SU-DHL-6 (cell line): ENCODE measurements around the gene LCK.

Source experiments
- H2AFZ ChIP-seq: fragments of 200-600 bp; sonication (generic); 2 replicates; pipeline ENCODE4 v1.6.1; 2014; ENCODE audit warnings: low read depth, mild to moderate bottlenecking, moderate library complexity, mixed read lengths, antibody characterized with exemption, low read length; ENCODE audit not compliant: severe bottlenecking
- H3F3A ChIP-seq: fragments of 200-600 bp; shearing (Covaris generic); 2 replicates; pipeline ENCODE4 v1.6.0; 2016; ENCODE audit warnings: antibody characterized with exemption, mild to moderate bottlenecking; ENCODE audit not compliant: insufficient read depth
- H3K27ac ChIP-seq: fragments of 200-600 bp; sonication (generic); 2 replicates; pipeline ENCODE4 v1.5.1; 2016; ENCODE audit warnings: low read depth, mild to moderate bottlenecking, low read length, moderate library complexity, mixed read lengths
- H3K27me3 ChIP-seq: fragments of 200-600 bp; sonication (generic), shearing (Covaris generic); 2 replicates; pipeline ENCODE4 v1.6.0; 2014; ENCODE audit warnings: mild to moderate bottlenecking, low read length
- H3K36me3 ChIP-seq: fragments of 200-600 bp; sonication (generic); 2 replicates; pipeline ENCODE4 v1.6.1; 2014; ENCODE audit warnings: mild to moderate bottlenecking, low read length, mixed read lengths
- H3K4me2 ChIP-seq: fragments of 300-600, 200-600 bp; shearing (Covaris generic), sonication (generic); 2 replicates; pipeline ENCODE4 v1.6.0; 2014; ENCODE audit warnings: low read length, low read depth, mild to moderate bottlenecking; ENCODE audit not compliant: poor library complexity, severe bottlenecking
- H3K4me3 ChIP-seq: fragments of 200-600 bp; sonication (generic); 2 replicates; pipeline ENCODE4 v1.5.1; 2014; ENCODE audit warnings: antibody characterized with exemption, low read length, mild to moderate bottlenecking, mixed read lengths; ENCODE audit not compliant: insufficient read depth, poor library complexity, severe bottlenecking
- H3K79me2 ChIP-seq: fragments of 200-600 bp; sonication (generic); 2 replicates; pipeline ENCODE4 v1.6.1; 2014; ENCODE audit warnings: mild to moderate bottlenecking, low read length, moderate library complexity; ENCODE audit not compliant: insufficient read depth
- H3K9ac ChIP-seq: fragments of 200-600 bp; sonication (generic); 2 replicates; pipeline ENCODE4 v1.7.0; 2014; ENCODE audit warnings: mild to moderate bottlenecking, low read length
- H3K9me2 ChIP-seq: fragments of 200-600 bp; sonication (generic); replicated peaks from 2 replicates; pipeline ENCODE4 v1.6.1; 2014; ENCODE audit warnings: low read length; ENCODE audit not compliant: insufficient read depth
- H3K9me3 ChIP-seq: fragments of 200-600 bp; sonication (generic); 2 replicates; pipeline ENCODE4 v1.6.1; 2014; ENCODE audit warnings: low read length, mixed read lengths; ENCODE audit not compliant: insufficient read depth
- H4K20me1 ChIP-seq: fragments of 200-600 bp; sonication (generic); 2 replicates; pipeline ENCODE4 v1.6.1; 2014; ENCODE audit warnings: low read depth, mild to moderate bottlenecking, antibody characterized with exemption, low read length, moderate library complexity, mixed read lengths
- CTCF ChIP-seq: fragments of 200-600 bp; sonication (generic); IDR thresholded peaks from one replicate; pipeline ENCODE4 v1.5.1; 2017; ENCODE audit warnings: antibody characterized with exemption, mild to moderate bottlenecking, low read length, moderate library complexity; ENCODE audit not compliant: insufficient read depth, poor library complexity, severe bottlenecking
- EZH2phosphoT487 ChIP-seq: fragments of 200-600 bp; sonication (generic), shearing (Covaris generic); conservative IDR thresholded peaks from 2 replicates; pipeline ENCODE4 v1.6.1; 2018; ENCODE audit warnings: mild to moderate bottlenecking, antibody characterized with exemption, low read length, moderate library complexity, mixed read lengths

The LCK gene

GRCh38 chr1:32223683-32224082 is 27.4 kb upstream of the LCK start:
- Histone ChIP-seq H2AFZ (no peak overlapping the region), H3K27ac (no peak overlapping the region), H3K79me2 (peaks cover 22% of the 10 kb centered on the region), H3K9me2 (no peaks in the 10 kb centered on the region), H3K4me3 (no peak overlapping the region), H3K27me3 (no peaks in the 10 kb centered on the region), H3K36me3 (peaks cover 4% of the 10 kb centered on the region; the same call in 1 of the 2 replicates), H3K9ac (peak overlapping the region; percentile 94), H3K9me3 (no peaks in the 10 kb centered on the region), H4K20me1 (no peaks in the 10 kb centered on the region), H3K4me2 (peak overlapping the region; percentile 98), H3F3A (no peaks in the 10 kb centered on the region)
- TF ChIP-seq EZH2phosphoT487 = no peak
- TF ChIP-seq CTCF = no peak

- H3K9me2 ChIP-seq = no peaks in the 10 kb centered on the region
- no peak overlapping the region for H3K4me3 ChIP-seq
- H4K20me1 ChIP-seq = no peaks in the 10 kb centered on the region
- no peak overlapping the region for H3K27ac ChIP-seq
- H3K79me2 ChIP-seq = peaks cover 22% of the 10 kb centered on the region
- H3K4me2 ChIP-seq = no peak overlapping the region
- no peaks in the 10 kb centered on the region for H3K9me3 ChIP-seq
- H3F3A ChIP-seq = no peaks in the 10 kb centered on the region
- TF ChIP-seq EZH2phosphoT487 (no peak), CTCF (no peak)
- H3K36me3 ChIP-seq = peaks cover 4% of the 10 kb centered on the region; the same call in 1 of the 2 replicates
- no peak overlapping the region for H2AFZ ChIP-seq
- no peaks in the 10 kb centered on the region for H3K27me3 ChIP-seq
- H3K9ac ChIP-seq = no peak overlapping the region
Measured at GRCh38 chr1:32224285-32224684, 26.8 kb upstream of the LCK start.

GRCh38 chr1:32228771-32229170 is 22.3 kb upstream of the LCK start:
- no peak overlapping the region for H3K9ac ChIP-seq
- H3K4me3 ChIP-seq = no peak overlapping the region
- H3K27ac ChIP-seq = no peak overlapping the region
- TF ChIP-seq CTCF (no peak), EZH2phosphoT487 (no peak)
- no peaks in the 10 kb centered on the region for H3K9me3 ChIP-seq
- H4K20me1 ChIP-seq = no peaks in the 10 kb centered on the region
- H3K36me3 ChIP-seq = peaks cover 4% of the 10 kb centered on the region; the same call in 1 of the 2 replicates
- peaks cover 7% of the 10 kb centered on the region for H3K79me2 ChIP-seq
- H3F3A ChIP-seq = no peaks in the 10 kb centered on the region
- no peak overlapping the region for H2AFZ ChIP-seq
- no peaks in the 10 kb centered on the region for H3K27me3 ChIP-seq
- H3K9me2 ChIP-seq = no peaks in the 10 kb centered on the region
- no peak overlapping the region for H3K4me2 ChIP-seq
